Activated T-helper 1 cell treated with Interleukin-2 at 50 U/mL for 16 hours (primary cell): ENCODE measurements around the gene ARSJ.
"Not testable (repeated sequence)": the region's sequence is repeated elsewhere in the genome, so short reads cannot be mapped to it uniquely, and the experiment has no call there.

Experiments used
- DNase-seq: peaks from one replicate; pipeline ENCODE4 v3.0.0-alpha.2; 2020; ENCODE audit warnings: low read depth

The ARSJ gene

GRCh38 chr4:113957956-113958355 lies 21.5 kb downstream of the ARSJ start:
- no peak for DNase-seq

DNA sequence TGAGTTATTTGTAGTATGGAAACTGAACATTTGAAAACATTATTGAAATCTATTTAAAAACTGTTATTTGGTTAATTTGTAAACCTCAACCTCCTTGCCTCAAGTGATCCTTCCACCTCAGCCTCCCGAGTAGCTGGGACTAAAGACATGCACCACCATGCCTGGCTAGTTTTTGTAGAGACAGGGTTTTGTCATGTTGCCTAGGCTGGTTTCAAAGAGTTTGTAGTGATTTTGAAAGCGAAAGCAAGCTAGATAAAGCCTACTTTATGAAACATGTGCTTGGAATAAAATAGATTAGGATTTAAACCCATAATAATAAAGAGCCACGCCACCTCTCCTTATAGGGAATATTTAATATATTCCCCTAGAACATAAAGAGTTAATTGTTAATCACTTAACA lies 23.5 kb downstream of the ARSJ start:
- no peak for DNase-seq

GRCh38 chr4:113955411-113955810 lies 24.0 kb downstream of the ARSJ start:
- no peak for DNase-seq

GRCh38 chr4:113953888-113954287 lies 25.6 kb downstream of the ARSJ start:
- DNase-seq: no peak

- no peak for DNase-seq
Measured at GRCh38 chr4:113952452-113953029, 26.9 kb downstream of the ARSJ start.

GRCh38 chr4:113951263-113951662 lies 28.2 kb downstream of the ARSJ start:
- DNase-seq: no peak

GRCh38 chr4:113950207-113950606 lies 29.2 kb downstream of the ARSJ start:
- no peak for DNase-seq

GRCh38 chr4:113947484-113947883 lies 32.0 kb downstream of the ARSJ start:
- DNase-seq: no peak

GRCh38 chr4:113945906-113946305 lies 33.5 kb downstream of the ARSJ start:
- DNase-seq: no peak

DNA sequence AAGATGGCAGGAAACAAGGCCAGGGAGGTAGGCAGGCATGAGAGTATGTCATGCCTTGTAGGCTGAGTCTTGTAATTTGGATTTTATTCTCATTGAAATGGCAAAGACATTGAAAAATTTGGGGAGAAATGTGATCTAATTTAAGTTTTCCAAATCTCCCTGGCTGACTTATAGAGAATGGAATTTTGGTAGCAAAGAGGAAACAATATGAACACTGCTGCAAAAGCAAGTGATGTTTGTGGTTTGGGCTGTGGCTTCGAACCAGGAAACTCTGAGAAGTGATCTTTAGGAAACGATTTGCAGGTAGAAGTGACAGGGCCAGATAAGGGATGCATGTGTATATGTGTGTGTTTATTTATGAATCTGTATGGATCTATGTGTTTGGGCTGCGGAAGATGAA lies 35.6 kb downstream of the ARSJ start:
- no peak for DNase-seq

GRCh38 chr4:113943085-113943484 lies 36.4 kb downstream of the ARSJ start:
- DNase-seq: no peak

DNA sequence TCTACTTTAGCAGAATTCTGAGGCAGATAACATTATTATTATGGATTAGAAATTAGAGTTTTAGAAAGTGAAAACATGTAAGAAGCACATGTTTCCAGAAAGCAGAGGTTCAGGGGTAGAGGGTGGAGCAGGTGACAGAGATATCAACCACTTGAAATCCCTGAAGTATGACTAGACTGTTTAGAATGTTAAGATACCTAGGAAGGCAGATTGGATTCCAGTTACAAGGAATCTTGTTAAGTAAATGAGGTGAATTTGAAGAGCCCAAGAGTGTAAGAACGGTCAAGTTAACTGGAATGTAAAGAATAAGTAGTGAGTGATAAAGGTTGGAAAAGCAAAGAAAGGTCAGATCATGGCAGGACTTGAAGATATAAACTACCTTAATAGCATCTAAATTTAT lies 37.6 kb downstream of the ARSJ start:
- no peak for DNase-seq

- not testable (repeated sequence) for DNase-seq
Measured at GRCh38 chr4:113940103-113940502, 39.3 kb downstream of the ARSJ start.

GRCh38 chr4:113935190-113935589 lies 44.3 kb downstream of the ARSJ start:
- DNase-seq: no peak

- not testable (repeated sequence) for DNase-seq
Measured at GRCh38 chr4:113924706-113925105, 54.7 kb downstream of the ARSJ start.

GRCh38 chr4:113921089-113921794 lies 58.2 kb downstream of the ARSJ start:
- DNase-seq: no peak

DNA sequence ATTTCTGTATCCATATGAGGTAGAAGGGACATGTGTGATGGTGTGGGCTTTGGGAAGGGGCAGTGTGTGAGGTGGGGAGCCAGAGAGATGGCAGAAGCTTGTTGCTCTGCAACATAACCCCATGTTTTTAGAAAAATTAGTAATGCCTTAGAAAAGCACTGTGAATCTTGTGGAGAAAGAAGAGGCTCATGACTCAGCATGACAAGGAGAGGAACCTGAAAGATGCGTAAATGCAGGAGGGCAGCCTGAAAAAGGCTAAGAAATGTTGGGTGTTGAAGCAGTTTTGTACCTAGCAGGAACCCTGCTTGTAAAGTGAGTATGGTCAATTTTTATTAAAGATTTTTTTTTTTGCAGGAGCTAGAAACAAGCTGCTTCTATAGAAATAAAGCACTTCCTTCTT lies 59.8 kb downstream of the ARSJ start:
- no peak for DNase-seq

- no peak for DNase-seq
Measured at GRCh38 chr4:113919145-113919544, 60.3 kb downstream of the ARSJ start.

- DNase-seq: no peak
Measured at GRCh38 chr4:113908829-113909228, 70.6 kb downstream of the ARSJ start.

DNA sequence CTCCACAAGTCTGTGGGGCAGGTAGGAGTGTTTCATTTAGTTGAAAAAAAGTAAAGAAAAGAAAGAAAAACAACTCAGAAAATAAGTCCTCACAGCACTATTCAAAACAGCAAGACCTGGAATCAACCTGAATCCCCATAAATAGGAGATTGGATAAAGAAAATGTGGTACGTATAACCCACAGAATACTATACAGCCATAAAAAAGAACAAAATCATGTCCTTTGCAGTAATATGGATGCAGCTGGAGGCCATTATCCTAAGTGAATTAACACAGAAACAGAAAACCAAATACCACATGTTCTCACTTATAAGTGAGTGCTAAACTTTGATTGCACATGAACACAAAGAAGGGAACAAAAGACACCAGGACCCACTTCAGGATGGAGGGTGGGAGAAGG lies 71.9 kb downstream of the ARSJ start:
- DNase-seq: no peak

DNA sequence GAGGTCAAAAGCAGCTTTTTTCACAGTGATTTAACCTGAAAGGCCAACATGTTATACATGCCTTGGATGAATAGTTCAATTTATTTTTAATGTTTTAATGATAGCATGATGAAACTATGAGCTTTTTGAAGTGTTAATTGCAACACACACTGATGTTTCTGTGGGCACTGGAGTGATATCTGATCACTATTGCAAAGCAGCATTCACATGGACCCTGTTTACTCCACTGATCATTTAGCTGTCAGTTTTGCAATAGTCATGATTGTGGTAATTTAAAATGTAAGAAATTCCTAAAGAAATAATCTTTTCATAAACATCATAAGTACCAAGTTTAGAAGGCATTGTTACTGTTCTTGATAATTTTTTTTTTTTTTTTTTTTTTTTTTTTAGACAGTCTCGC lies 74.1 kb downstream of the ARSJ start:
- DNase-seq: no peak

DNA sequence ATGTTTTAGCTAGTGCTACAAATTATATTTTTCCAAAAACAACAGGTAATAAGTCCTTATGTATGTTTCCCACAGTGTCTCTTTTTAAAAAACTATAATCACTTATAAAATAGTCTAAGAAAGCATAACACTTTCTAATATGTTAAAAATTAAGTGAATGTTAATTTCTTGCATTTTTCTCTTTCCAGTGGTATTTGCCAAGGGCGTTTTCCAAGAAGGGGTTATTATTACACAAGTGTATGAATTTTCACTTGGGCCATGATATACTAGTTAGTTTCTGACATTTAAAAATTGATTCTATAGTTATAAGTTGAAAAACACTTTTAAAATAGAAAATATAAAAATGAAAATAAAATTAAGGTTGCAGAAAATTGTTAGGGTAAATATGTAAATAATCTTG lies 74.6 kb downstream of the ARSJ start:
- no peak for DNase-seq

DNA sequence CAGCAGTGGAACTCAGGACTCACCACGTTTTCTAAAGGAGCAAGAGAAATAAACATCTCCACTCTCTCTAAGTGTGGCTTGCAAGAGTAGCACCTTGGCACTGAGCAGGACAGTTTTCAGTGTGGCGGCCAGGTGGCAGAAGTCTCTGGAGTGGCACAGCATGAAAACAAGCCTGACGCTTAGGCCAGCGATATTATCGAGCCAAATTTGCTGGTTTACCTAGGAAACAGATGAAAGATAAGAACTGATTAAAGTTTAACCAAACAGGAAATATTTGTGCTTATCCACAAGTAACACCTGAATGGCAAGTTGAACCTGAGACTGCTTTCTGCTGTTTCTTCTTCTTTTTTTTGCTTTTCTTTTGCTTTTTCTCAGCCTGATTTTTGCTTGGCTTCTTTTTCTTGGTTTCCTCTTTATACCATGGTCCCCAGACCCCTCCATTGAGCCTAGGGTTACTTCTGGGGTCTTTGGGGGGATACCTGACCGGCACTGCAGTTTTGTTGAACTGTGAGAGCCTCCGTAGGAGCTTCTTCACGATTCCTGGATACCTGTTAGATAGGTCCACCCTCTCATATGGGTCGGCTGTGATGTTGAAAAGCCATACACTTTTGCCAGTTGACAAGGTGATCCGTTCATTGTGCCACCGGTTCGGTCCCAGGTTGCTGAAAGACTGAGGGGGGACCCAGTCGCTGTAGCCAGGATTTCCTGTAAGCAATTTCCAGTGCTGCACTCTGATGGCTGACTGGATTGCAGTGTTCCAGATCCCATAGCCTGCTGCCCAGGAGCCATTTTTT lies 77.3 kb downstream of the ARSJ start:
- DNase-seq: peak; percentile 46
